Liver (tissue), 2 donors: ENCODE data around the gene WNT3A.

Source experiments
- CTCF ChIP-seq: fragments of 150-350 bp; IDR thresholded peaks from 2 replicates; pipeline ENCODE4 v1.5.1; 2017; ENCODE audit warnings: improper control_type of control experiment, low read depth, low read length; ENCODE audit not compliant: missing input control
- MAX ChIP-seq: IDR thresholded peaks from 2 replicates; pipeline ENCODE4 v1.6.1; 2016; ENCODE audit warnings: antibody characterized with exemption
- REST ChIP-seq: IDR thresholded peaks from 2 replicates; pipeline ENCODE4 v1.6.1; 2016; ENCODE audit warnings: antibody characterized with exemption, mild to moderate bottlenecking
- YY1 ChIP-seq: IDR thresholded peaks from 2 replicates; pipeline ENCODE4 v1.6.1; 2016; ENCODE audit warnings: antibody characterized with exemption, mild to moderate bottlenecking
- ZBTB33 ChIP-seq: IDR thresholded peaks from 2 replicates; pipeline ENCODE4 v1.6.1; 2016; ENCODE audit warnings: antibody characterized with exemption
- donor health status: healthy.

GRCh38 chr1:228102791-228103620 lies 96.2 kb downstream of the WNT3A start, which contains the start of gene C1orf35:
- no peak for TF ChIP-seq REST
- TF ChIP-seq YY1 = peak; percentile 36
- no peak for TF ChIP-seq CTCF
- no peak for TF ChIP-seq MAX
- TF ChIP-seq ZBTB33 = no peak
